IMR-90 (cell line): ENCODE results near the gene KL. TPM values are rescaled to one million over a fixed set of nuclear protein-coding genes. Genes with fewer than 3 reads are reported as not detected.

ENCODE experiments used
- ATAC-seq: fragments of 200-7000 bp; cut with Tn5 transposase; 2 replicates; pipeline ENCODE4 v1.9.1; 2020; ENCODE audit warnings: low read depth, mild to moderate bottlenecking, moderate library complexity
- BruUV-seq: library from RNA; stranded (reverse); fragments of 400-500 nt; replicated peaks from 2 replicates; lab custom pipeline; 2021; lab: Mats Ljungman, UMichigan
- CTCF ChIA-PET: fragments of 300-600 bp; formaldehyde crosslinking; extraction: SDS; loops from one replicate; lab custom pipeline; 2021; ENCODE audit warnings: antibody characterized with exemption; lab: Yijun Ruan, JAX
- POLR2A ChIA-PET: fragments of 300-600 bp; sonication (Branson Sonifier 250); formaldehyde crosslinking; loops from one replicate; lab custom pipeline; 2022; ENCODE audit warnings: antibody characterized with exemption; ENCODE audit not compliant: unreplicated experiment; lab: Charles Lee
- DNase-seq: peaks from one replicate; pipeline ENCODE4 v3.0.0; 2013
- H2AFZ ChIP-seq: replicated peaks from 2 replicates; pipeline ENCODE3; 2013; ENCODE audit warnings: low read length, mild to moderate bottlenecking; ENCODE audit not compliant: poor library complexity
- H2AK5ac ChIP-seq: 2 replicates; pipeline ENCODE4 v1.6.1; 2013; ENCODE audit warnings: low read depth, low read length, inconsistent platforms
- H2AK9ac ChIP-seq: replicated peaks from 2 replicates; pipeline ENCODE3; 2013; ENCODE audit warnings: mild to moderate bottlenecking, low read depth, low read length, moderate library complexity; ENCODE audit not compliant: poor library complexity
- H2BK120ac ChIP-seq: 2 replicates; pipeline ENCODE4 v1.6.1; 2013; ENCODE audit warnings: low read depth, low read length, inconsistent platforms
- H2BK15ac ChIP-seq: 3 replicates; pipeline ENCODE4 v1.6.1; 2013; ENCODE audit warnings: low read depth, low read length, inconsistent platforms
- H2BK20ac ChIP-seq: 2 replicates; pipeline ENCODE4 v1.6.1; 2013; ENCODE audit warnings: low read depth, mild to moderate bottlenecking, inconsistent platforms, low read length, moderate library complexity
- H2BK5ac ChIP-seq: 2 replicates; pipeline ENCODE4 v1.6.1; 2013; ENCODE audit warnings: mild to moderate bottlenecking, low read depth, low read length, inconsistent platforms; ENCODE audit not compliant: poor library complexity, severe bottlenecking
- H3K14ac ChIP-seq: replicated peaks from 2 replicates; pipeline ENCODE4 v1.6.1; 2013; ENCODE audit warnings: low read depth, low read length, inconsistent platforms
- H3K18ac ChIP-seq: 2 replicates; pipeline ENCODE4 v1.6.1; 2013; ENCODE audit warnings: low read depth, low read length, control low read depth
- H3K23ac ChIP-seq: 2 replicates; pipeline ENCODE4 v1.6.1; 2013; ENCODE audit warnings: low read depth, low read length, inconsistent platforms
- H3K27ac ChIP-seq: 2 replicates; pipeline ENCODE4 v1.5.1; 2013; ENCODE audit warnings: mild to moderate bottlenecking, control low read depth, low read length; ENCODE audit not compliant: insufficient read depth
- H3K27me3 ChIP-seq: 2 replicates; pipeline ENCODE4 v1.6.1; 2013; ENCODE audit warnings: low read length; ENCODE audit not compliant: control insufficient read depth, insufficient read depth
- H3K36me3 ChIP-seq: 2 replicates; pipeline ENCODE4 v1.6.1; 2013; ENCODE audit warnings: low read length, mixed read lengths; ENCODE audit not compliant: control insufficient read depth, insufficient read depth
- H3K4ac ChIP-seq: 2 replicates; pipeline ENCODE4 v1.6.1; 2013; ENCODE audit warnings: low read depth, low read length, inconsistent platforms
- H3K4me1 ChIP-seq: 2 replicates; pipeline ENCODE4 v1.6.1; 2013; ENCODE audit warnings: low read length, mixed read lengths; ENCODE audit not compliant: control insufficient read depth, insufficient read depth
- H3K4me2 ChIP-seq: 2 replicates; pipeline ENCODE4 v1.6.1; 2013; ENCODE audit warnings: low read depth, mild to moderate bottlenecking, control low read depth, low read length, moderate library complexity
- H3K4me3 ChIP-seq: 2 replicates; pipeline ENCODE4 v1.5.1; 2013; ENCODE audit warnings: low read depth, mild to moderate bottlenecking, control low read depth, low read length, moderate library complexity; ENCODE audit not compliant: insufficient read depth
- H3K56ac ChIP-seq: 2 replicates; pipeline ENCODE4 v1.6.1; 2013; ENCODE audit warnings: low read length, inconsistent platforms; ENCODE audit not compliant: insufficient read depth; ENCODE audit errors: extremely low read depth
- H3K79me1 ChIP-seq, 2 experiments: 2 replicates each; pipeline ENCODE4 v1.6.1; 2013; ENCODE audit warnings: low read length in 2 of 2, inconsistent platforms in 1 of 2, low read depth in 1 of 2
- H3K9ac ChIP-seq: 2 replicates; pipeline ENCODE4 v1.6.1; 2013; ENCODE audit warnings: low read depth, low read length, control low read depth
- H3K9me1 ChIP-seq: 2 replicates; pipeline ENCODE4 v1.6.1; 2013; ENCODE audit warnings: low read length, inconsistent platforms; ENCODE audit not compliant: insufficient read depth
- H3K9me3 ChIP-seq: 2 replicates; pipeline ENCODE4 v1.6.1; 2013; ENCODE audit warnings: low read length; ENCODE audit not compliant: control insufficient read depth, insufficient read depth
- H4K20me1 ChIP-seq: 2 replicates; pipeline ENCODE4 v1.6.1; 2013; ENCODE audit warnings: low read length, inconsistent platforms; ENCODE audit not compliant: insufficient read depth
- H4K5ac ChIP-seq: 2 replicates; pipeline ENCODE4 v1.6.1; 2013; ENCODE audit warnings: mild to moderate bottlenecking, low read depth, low read length, control low read depth
- H4K8ac ChIP-seq, 2 experiments: 2 replicates each; pipeline ENCODE4 v1.6.1; 2013; ENCODE audit warnings: low read depth in 2 of 2, low read length in 2 of 2, control low read depth in 1 of 2, inconsistent platforms in 1 of 2
- H4K91ac ChIP-seq: 2 replicates; pipeline ENCODE4 v1.6.1; 2013; ENCODE audit warnings: low read depth, low read length, inconsistent platforms; ENCODE audit not compliant: insufficient read depth
- ELK1 ChIP-seq: fragments of 150-350 bp; IDR thresholded peaks from 2 replicates; pipeline ENCODE4 v1.6.1; 2016; ENCODE audit warnings: low read depth, mild to moderate bottlenecking, low read length, moderate library complexity, borderline replicate concordance
- MAZ ChIP-seq: IDR thresholded peaks from 2 replicates; pipeline ENCODE4 v1.6.1; 2012; ENCODE audit warnings: low read depth, mild to moderate bottlenecking, low read length, improper control_type of control experiment, moderate library complexity, borderline replicate concordance
- SMC3 ChIP-seq: fragments of 150-350 bp; IDR thresholded peaks from 2 replicates; pipeline ENCODE4 v1.6.1; 2016; ENCODE audit warnings: low read depth, mild to moderate bottlenecking, antibody characterized with exemption, low read length, moderate library complexity
- USF2 ChIP-seq: fragments of 150-350 bp; IDR thresholded peaks from 2 replicates; pipeline ENCODE4 v1.6.1; 2017; ENCODE audit warnings: mild to moderate bottlenecking, antibody characterized with exemption, low read length, low read depth
- WGBS, 2 experiments: methylation state at CpG; one replicate each; pipeline versions ENCODE4 v1.1.5 to v1.1.7; 2013; ENCODE audit warnings: missing lambda C conversion rate in 2 of 2; ENCODE audit not compliant: insufficient read length in 1 of 2; ENCODE audit errors: extremely low coverage in 2 of 2; 5-methylcytosine and 5-hydroxymethylcytosine counted together
- dilution Hi-C: fragments of 300-500 bp; cut with HindIII; formaldehyde crosslinking; loops from one replicate; pipeline ENCODE4 v1.14.3; 2018; ENCODE audit warnings: low sequenced_read_pairs; ENCODE audit not compliant: unreplicated experiment
- in situ Hi-C: fragments of 300-500 bp; cut with MboI; formaldehyde crosslinking; loops from 3 replicates; pipeline ENCODE4 v1.14.3; 2019; ENCODE audit warnings: low sequenced_read_pairs, inconsistent platforms, mixed read lengths
- intact Hi-C: fragments of 100-400 bp; cut with micrococcal nuclease; formaldehyde crosslinking; loops from 2 replicates; pipeline ENCODE4 v1.10.0; 2022
- polyA plus RNA-seq, 3 experiments: library from polyadenylated mRNA; depleted of rRNA; stranded (reverse); fragments of >200 nt; gene quantifications; 2 replicates each; pipeline ENCODE4 v1.2.3, GENCODE V29; 2012; ENCODE audit warnings: low replicate concordance in 1 of 3
- total RNA-seq: library from RNA; depleted of rRNA; stranded (reverse); fragments of >200 nt; gene quantifications from 2 replicates; pipeline ENCODE4 v1.2.3, GENCODE V29; 2012
- TF ChIP-seq, protein P1 (sequence below): conservative IDR thresholded peaks from 2 replicates; pipeline ENCODE4 v1.5.1; 2012; ENCODE audit warnings: mild to moderate bottlenecking, low read depth, low read length, improper control_type of control experiment

Gene KL
- total and polyA plus RNA-seq, 2 of the 4 experiments (the other 2 are of a cell fraction): not detected

DNA sequence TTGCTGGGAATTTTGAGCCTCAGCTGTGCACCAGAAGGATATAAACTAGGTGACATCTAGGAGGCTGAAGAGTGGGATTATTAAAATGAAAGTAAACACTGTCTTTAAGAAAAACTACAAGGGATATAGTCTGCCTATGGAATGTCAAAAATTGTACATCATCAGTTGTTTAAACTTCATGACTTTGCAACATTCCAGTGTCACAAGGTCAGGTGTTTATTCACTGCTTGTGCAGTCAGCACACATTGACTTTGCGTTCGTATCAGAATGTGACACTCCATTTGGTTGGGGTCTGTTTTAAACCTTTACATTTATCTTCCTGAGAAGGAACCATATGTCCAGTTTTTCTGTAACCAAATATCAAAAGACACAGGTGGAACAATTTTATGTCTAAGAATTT lies 85.6 kb downstream of the KL start:
- H4K5ac ChIP-seq: no peak overlapping the region
- no peak overlapping the region; the same call in 1 of the 2 replicates for H2AK5ac ChIP-seq
- TF ChIP-seq MAZ (no peak), ELK1 (no peak), USF2 (no peak), SMC3 (no peak)
- TF ChIP-seq, protein P1, sequence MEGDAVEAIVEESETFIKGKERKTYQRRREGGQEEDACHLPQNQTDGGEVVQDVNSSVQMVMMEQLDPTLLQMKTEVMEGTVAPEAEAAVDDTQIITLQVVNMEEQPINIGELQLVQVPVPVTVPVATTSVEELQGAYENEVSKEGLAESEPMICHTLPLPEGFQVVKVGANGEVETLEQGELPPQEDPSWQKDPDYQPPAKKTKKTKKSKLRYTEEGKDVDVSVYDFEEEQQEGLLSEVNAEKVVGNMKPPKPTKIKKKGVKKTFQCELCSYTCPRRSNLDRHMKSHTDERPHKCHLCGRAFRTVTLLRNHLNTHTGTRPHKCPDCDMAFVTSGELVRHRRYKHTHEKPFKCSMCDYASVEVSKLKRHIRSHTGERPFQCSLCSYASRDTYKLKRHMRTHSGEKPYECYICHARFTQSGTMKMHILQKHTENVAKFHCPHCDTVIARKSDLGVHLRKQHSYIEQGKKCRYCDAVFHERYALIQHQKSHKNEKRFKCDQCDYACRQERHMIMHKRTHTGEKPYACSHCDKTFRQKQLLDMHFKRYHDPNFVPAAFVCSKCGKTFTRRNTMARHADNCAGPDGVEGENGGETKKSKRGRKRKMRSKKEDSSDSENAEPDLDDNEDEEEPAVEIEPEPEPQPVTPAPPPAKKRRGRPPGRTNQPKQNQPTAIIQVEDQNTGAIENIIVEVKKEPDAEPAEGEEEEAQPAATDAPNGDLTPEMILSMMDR: no peak
- no peak overlapping the region for H2BK15ac ChIP-seq
- H3K36me3 ChIP-seq: peaks cover 26% of the 10 kb centered on the region
- H3K9ac ChIP-seq: no peak overlapping the region
- peak overlapping the region; percentile 28; the same call in 1 of the 2 replicates for H3K4me2 ChIP-seq
- H3K9me3 ChIP-seq: no peaks in the 10 kb centered on the region; the same call in 1 of the 2 replicates
- no peak overlapping the region for H3K23ac ChIP-seq
- no peaks in the 10 kb centered on the region for H3K27me3 ChIP-seq
- no peak overlapping the region for H3K14ac ChIP-seq
- H3K4me3 ChIP-seq: no peak overlapping the region
- H3K4me1 ChIP-seq: peaks cover 4% of the 10 kb centered on the region
- WGBS, 2 experiments: no CpG with 5 or more reads among the region's 2 CpGs
- no peak overlapping the region for H2BK120ac ChIP-seq
- peaks cover 6% of the 10 kb centered on the region; the same call in 1 of the 2 replicates for H3K9me1 ChIP-seq
- no TSS peak for BruUV-seq
- H3K79me1 ChIP-seq: peaks cover 0 to 8% of the 10 kb centered on the region in 2 experiments; a peak in 1 of 4 replicates
- no peak overlapping the region for H2AK9ac ChIP-seq
- no peak overlapping the region for H4K8ac ChIP-seq
- no peak overlapping the region for H2BK20ac ChIP-seq
- intact Hi-C loops: loop anchor here (2.0 kb wide), 1 partner anchor 17 kb away; no protein-coding TSS in a partner anchor
- no peak overlapping the region for H2AFZ ChIP-seq
- CTCF ChIA-PET: no interaction called here
- no peak overlapping the region for H3K56ac ChIP-seq
- POLR2A ChIA-PET: no interaction called here
- in situ Hi-C loops: no loop called here
- H3K4ac ChIP-seq: no peak overlapping the region
- no peak overlapping the region for H3K27ac ChIP-seq
- dilution Hi-C loops: no loop called here
- no peak overlapping the region for H4K91ac ChIP-seq
- H4K20me1 ChIP-seq: peaks cover 4% of the 10 kb centered on the region; the same call in 1 of the 2 replicates
- no peak overlapping the region; the same call in 1 of the 2 replicates for H3K18ac ChIP-seq
- H2BK5ac ChIP-seq: no peak overlapping the region
- ATAC-seq (peak; percentile 67), DNase-seq (peak; percentile 43)
